H1 (cell line): Measurements from ENCODE around the gene IFT80. TPM values are rescaled to one million over a fixed set of nuclear protein-coding genes. Genes with fewer than 3 reads are reported as not detected.

Experiments
- CTCF ChIA-PET: fragments of 300-600 bp; sonication (Branson Sonifier 250); formaldehyde crosslinking; loops from one replicate; lab custom pipeline; 2021; ENCODE audit not compliant: partially characterized antibody; lab: Charles Lee
- POLR2A ChIA-PET: fragments of 300-600 bp; sonication (Branson Sonifier 250); formaldehyde crosslinking; loops from one replicate; lab custom pipeline; 2021; ENCODE audit warnings: inconsistent platforms; ENCODE audit not compliant: partially characterized antibody; lab: Charles Lee
- DNase-seq, 2 experiments: peaks; one replicate each; pipeline versions ENCODE4 v3.0.0 to v3.0.0-alpha.2; 2010 to 2022; ENCODE audit warnings: low spot score in 2 of 2, low read depth in 1 of 2, mixed read lengths in 1 of 2
- FAIRE-seq: peaks from 2 replicates; lab custom pipeline; 2011; peaks lifted over from hg19 to GRCh38; lab: Jason Lieb, UNC
- H2AFZ ChIP-seq: 2 replicates; pipeline ENCODE4 v1.8.1; 2012; ENCODE audit warnings: low read length, inconsistent platforms
- H2AK5ac ChIP-seq: 2 replicates; pipeline ENCODE4 v1.6.1; 2013; ENCODE audit warnings: low read depth, low read length
- H2BK120ac ChIP-seq: replicated peaks from 2 replicates; pipeline ENCODE3; 2013; ENCODE audit warnings: low read depth, low read length, inconsistent platforms
- H2BK12ac ChIP-seq: 2 replicates; pipeline ENCODE4 v1.6.1; 2013; ENCODE audit warnings: low read depth, low read length
- H2BK15ac ChIP-seq: 2 replicates; pipeline ENCODE4 v1.6.1; 2013; ENCODE audit warnings: low read length
- H2BK20ac ChIP-seq: 2 replicates; pipeline ENCODE4 v1.6.1; 2013; ENCODE audit warnings: low read length
- H2BK5ac ChIP-seq: 2 replicates; pipeline ENCODE4 v1.6.1; 2013; ENCODE audit warnings: low read depth, low read length
- H3K14ac ChIP-seq: 2 replicates; pipeline ENCODE4 v1.6.1; 2013; ENCODE audit warnings: inconsistent platforms; ENCODE audit not compliant: insufficient read length
- H3K18ac ChIP-seq: 2 replicates; pipeline ENCODE4 v1.6.1; 2013; ENCODE audit warnings: low read length; ENCODE audit errors: extremely low read depth
- H3K23ac ChIP-seq: 2 replicates; pipeline ENCODE4 v1.6.1; 2013; ENCODE audit warnings: inconsistent platforms; ENCODE audit not compliant: insufficient read length
- H3K23me2 ChIP-seq: 2 replicates; pipeline ENCODE4 v1.6.1; 2013; ENCODE audit warnings: low read depth, low read length
- H3K27ac ChIP-seq: 2 replicates; pipeline ENCODE4 v1.6.1; 2011; ENCODE audit warnings: low read depth, low read length, inconsistent platforms
- H3K27me3 ChIP-seq, 4 experiments: replicated peaks in 1 of 4; 1 replicate in 1 of 4; 2 replicates in 3 of 4; pipeline versions ENCODE4 v1.6.1 to v1.8.1; 2011 to 2013; ENCODE audit warnings: low read length in 3 of 4, mild to moderate bottlenecking in 3 of 4, inconsistent platforms in 2 of 4, mixed read lengths in 2 of 4, moderate library complexity in 1 of 4; ENCODE audit not compliant: control insufficient read depth in 3 of 4, insufficient read depth in 3 of 4; ENCODE audit errors: extremely low read depth in 1 of 4
- H3K36me3 ChIP-seq, 4 experiments: 2 replicates each; pipeline versions ENCODE4 v1.6.1 to v1.8.1; 2011 to 2013; ENCODE audit warnings: mild to moderate bottlenecking in 4 of 4, low read length in 3 of 4, moderate library complexity in 2 of 4, control low read depth in 1 of 4, inconsistent platforms in 1 of 4; ENCODE audit not compliant: insufficient read depth in 4 of 4, control insufficient read depth in 2 of 4
- H3K4ac ChIP-seq: replicated peaks from 2 replicates; pipeline ENCODE3; 2013; ENCODE audit warnings: low read length, low read depth, mixed read lengths, inconsistent platforms; ENCODE audit not compliant: insufficient read length
- H3K4me1 ChIP-seq, 4 experiments: replicated peaks in 1 of 4; 1 replicate in 1 of 4; 2 replicates in 3 of 4; pipeline versions ENCODE4 v1.6.1 to v1.8.1; 2011 to 2013; ENCODE audit warnings: low read length in 3 of 4, inconsistent platforms in 2 of 4, mixed read lengths in 1 of 4; ENCODE audit not compliant: insufficient read depth in 4 of 4, control insufficient read depth in 3 of 4
- H3K4me2 ChIP-seq, 2 experiments: 2 replicates each; pipeline versions ENCODE4 v1.6.1 to v1.8.1; 2011 to 2013; ENCODE audit warnings: low read depth in 2 of 2, low read length in 2 of 2, control low read depth in 1 of 2, inconsistent platforms in 1 of 2, mild to moderate bottlenecking in 1 of 2; ENCODE audit not compliant: insufficient read depth in 1 of 2
- H3K4me3 ChIP-seq, 4 experiments: fragments of 200-600, 300-600 bp in 1 of 4; sonication (generic), shearing (Covaris generic), sonication (Bioruptor Twin) in 1 of 4; 2 replicates each; pipeline versions ENCODE4 v1.5.1 to v1.8.1; 2011 to 2016; ENCODE audit warnings: low read length in 4 of 4, low read depth in 3 of 4, control low read depth in 2 of 4, inconsistent platforms in 2 of 4, mild to moderate bottlenecking in 2 of 4, mixed read lengths in 1 of 4, moderate library complexity in 1 of 4; ENCODE audit not compliant: insufficient read depth in 2 of 4; ENCODE audit errors: extremely low read depth in 1 of 4
- H3K56ac ChIP-seq: replicated peaks from 2 replicates; pipeline ENCODE3; 2013; ENCODE audit warnings: low read depth, mild to moderate bottlenecking, mixed read lengths, low read length, inconsistent platforms; ENCODE audit not compliant: insufficient read length
- H3K79me1 ChIP-seq: 2 replicates; pipeline ENCODE4 v1.6.1; 2013; ENCODE audit warnings: low read depth, low read length, control low read depth
- H3K79me2 ChIP-seq, 2 experiments: 2 replicates each; pipeline versions ENCODE4 v1.6.1 to v1.8.1; 2012 to 2013; ENCODE audit warnings: low read length in 2 of 2, mild to moderate bottlenecking in 2 of 2, inconsistent platforms in 1 of 2; ENCODE audit not compliant: insufficient read depth in 2 of 2, control insufficient read depth in 1 of 2
- H3K9ac ChIP-seq, 4 experiments: replicated peaks in 1 of 4; 1 replicate in 1 of 4; 2 replicates in 3 of 4; pipeline versions ENCODE4 v1.6.1 to v1.8.1; 2011 to 2013; ENCODE audit warnings: low read depth in 3 of 4, low read length in 3 of 4, control low read depth in 2 of 4, mild to moderate bottlenecking in 2 of 4, moderate library complexity in 2 of 4, inconsistent platforms in 1 of 4; ENCODE audit errors: extremely low read depth in 1 of 4
- H3K9me3 ChIP-seq, 2 experiments: 2 replicates each; pipeline versions ENCODE4 v1.6.1 to v1.8.1; 2012 to 2013; ENCODE audit warnings: mild to moderate bottlenecking in 2 of 2, moderate library complexity in 2 of 2, control low read depth in 1 of 2, inconsistent platforms in 1 of 2, low read depth in 1 of 2, low read length in 1 of 2, mixed read lengths in 1 of 2; ENCODE audit not compliant: insufficient read depth in 2 of 2
- H4K20me1 ChIP-seq, 2 experiments: replicated peaks in 1 of 2; 2 replicates each; pipeline versions ENCODE3 to v1.8.1; 2011 to 2013; ENCODE audit warnings: inconsistent platforms in 2 of 2, low read length in 2 of 2, mild to moderate bottlenecking in 1 of 2; ENCODE audit not compliant: insufficient read depth in 2 of 2, control insufficient read depth in 1 of 2
- H4K5ac ChIP-seq: 2 replicates; pipeline ENCODE4 v1.6.1; 2013; ENCODE audit warnings: low read length, low read depth, mixed read lengths, inconsistent platforms; ENCODE audit not compliant: insufficient read length
- H4K8ac ChIP-seq: 2 replicates; pipeline ENCODE4 v1.8.0; 2013; ENCODE audit warnings: mild to moderate bottlenecking, moderate library complexity, low read length, inconsistent platforms; ENCODE audit not compliant: insufficient read depth; ENCODE audit errors: extremely low read depth
- H4K91ac ChIP-seq: replicated peaks from 2 replicates; pipeline ENCODE3; 2013; ENCODE audit warnings: low read length, mixed read lengths, inconsistent platforms; ENCODE audit not compliant: insufficient read length
- ASH2L ChIP-seq: fragments of 200-600, 300-600 bp; sonication (generic); IDR thresholded peaks from one replicate; pipeline ENCODE4 v1.7.1; 2017; ENCODE audit warnings: low read length
- ATF2 ChIP-seq: IDR thresholded peaks from 2 replicates; pipeline ENCODE4 v1.6.1; 2012; ENCODE audit warnings: low read length, inconsistent platforms
- CBX5 ChIP-seq: fragments of 300-800, 300-1000 bp; sonication (generic); IDR thresholded peaks from 2 replicates; pipeline ENCODE4 v1.7.1; 2016; ENCODE audit warnings: antibody characterized with exemption, low read length, low read depth
- CHD2 ChIP-seq: IDR thresholded peaks from 2 replicates; pipeline ENCODE4 v1.6.1; 2012; ENCODE audit warnings: low read length, improper control_type of control experiment
- EP300 ChIP-seq, 2 experiments: IDR thresholded peaks; 1 replicate in 1 of 2; 2 replicates in 1 of 2; pipeline ENCODE4 v1.6.1; 2011 to 2012; ENCODE audit warnings: low read depth in 2 of 2, low read length in 2 of 2, mild to moderate bottlenecking in 2 of 2, borderline replicate concordance in 1 of 2, inconsistent platforms in 1 of 2, moderate library complexity in 1 of 2
- GABPA ChIP-seq: IDR thresholded peaks from 2 replicates; pipeline ENCODE4 v1.6.1; 2011; ENCODE audit warnings: mild to moderate bottlenecking, low read length, moderate library complexity, borderline replicate concordance; ENCODE audit not compliant: insufficient read depth
- JUN ChIP-seq: IDR thresholded peaks from 2 replicates; pipeline ENCODE4 v1.6.1; 2011; ENCODE audit warnings: low read depth, mild to moderate bottlenecking, improper control_type of control experiment, low read length
- KDM1A ChIP-seq: fragments of 200-600, 300-600 bp; sonication (generic); IDR thresholded peaks from 2 replicates; pipeline ENCODE4 v1.7.1; 2016; ENCODE audit warnings: mild to moderate bottlenecking, low read length, borderline replicate concordance
- KDM5A ChIP-seq: fragments of 200-600 bp; IDR thresholded peaks from 2 replicates; pipeline ENCODE4 v1.7.1; 2012; ENCODE audit warnings: mild to moderate bottlenecking, low read length, inconsistent platforms, mixed read lengths
- MAFK ChIP-seq: IDR thresholded peaks from 2 replicates; pipeline ENCODE4 v1.6.1; 2012; ENCODE audit warnings: low read depth, mild to moderate bottlenecking, improper control_type of control experiment, low read length
- POLR2A ChIP-seq, 2 experiments: IDR thresholded peaks; 1 replicate in 1 of 2; 2 replicates in 1 of 2; pipeline ENCODE4 v1.6.1; 2011; ENCODE audit warnings: low read depth in 2 of 2, low read length in 2 of 2, mild to moderate bottlenecking in 2 of 2; ENCODE audit errors: control extremely low read depth in 1 of 2
- SIN3A ChIP-seq, 2 experiments: IDR thresholded peaks in 1 of 2; conservative IDR thresholded peaks in 1 of 2; 2 replicates each; pipeline ENCODE4 v1.6.1; 2011 to 2012; ENCODE audit warnings: low read length in 2 of 2, improper control_type of control experiment in 1 of 2, low read depth in 1 of 2, mild to moderate bottlenecking in 1 of 2
- WGBS, 2 experiments: shearing (Covaris generic) in 1 of 2; methylation state at CpG; one replicate each; pipeline versions ENCODE4 v1.1.6 to v1.1.7; 2013 to 2015; ENCODE audit warnings: low lambda C conversion rate in 2 of 2, mixed read lengths in 2 of 2, inconsistent platforms in 1 of 2, low coverage in 1 of 2, missing lambda C conversion rate in 1 of 2; ENCODE audit not compliant: insufficient replicate concordance in 2 of 2, insufficient coverage in 1 of 2, insufficient read length in 1 of 2; ENCODE audit errors: extremely low coverage in 1 of 2, missing lambda C conversion rate in 1 of 2; 5-methylcytosine and 5-hydroxymethylcytosine counted together
- polyA plus RNA-seq, 7 experiments: library from polyadenylated mRNA; depleted of rRNA in 3 of 7; stranded (reverse) in 5 of 7; unstranded in 2 of 7; fragments of >200 nt in 5 of 7; fragments of 200-250 nt in 2 of 7; gene quantifications; 1 replicate in 5 of 7; 2 replicates in 1 of 7; 4 replicates in 1 of 7; pipeline versions ENCODE4 v1.2.1 to v1.2.3, GENCODE V29; 2011 to 2013; ENCODE audit warnings: missing spikeins in 2 of 7, mixed read lengths in 2 of 7
- total RNA-seq: library from RNA; stranded (reverse); fragmentation: NEBNext Ultra II Directional; extraction: Animal tissue kit (Norgen Biotek cat#: 25700); gene quantifications from 2 replicates; pipeline ENCODE4 v1.2.1, GENCODE V29; 2021

The IFT80 gene
- total and polyA plus RNA-seq, 2 of the 8 experiments (the other 6 are each of a cell fraction or from before 2014, with no cell fraction given) = 7.2 to 25.9 TPM

GRCh38 chr3:160417311-160417710, 18.3 kb upstream of the IFT80 start:
- 93% methylated on average over 3 of the region's 3 CpGs; no CpG with 5 or more reads in 1 of the 2 experiments for WGBS, 2 experiments
- Histone ChIP-seq H3K14ac (no peak overlapping the region), H2BK12ac (no peak overlapping the region)
- no peak for TF ChIP-seq EP300 (IDR thresholded peaks at IDR 0.05; ENCODE audit: borderline replicate concordance in 1 of 2, low read depth in 2 of 2, low read length in 2 of 2)
- TF ChIP-seq KDM1A = no peak
- no peak for TF ChIP-seq CBX5
- no peak for TF ChIP-seq GABPA
- no peak for TF ChIP-seq POLR2A (IDR thresholded peaks at IDR 0.05; ENCODE audit: control extremely low read depth in 1 of 2, low read depth in 2 of 2, low read length in 2 of 2)
- no peak for TF ChIP-seq CHD2
- no peak for TF ChIP-seq MAFK
- TF ChIP-seq ATF2 = no peak
- no peak for TF ChIP-seq ASH2L
- TF ChIP-seq KDM5A = no peak
- TF ChIP-seq SIN3A (conservative IDR thresholded peaks at IDR 0.05 in 1 of 2, IDR thresholded peaks at IDR 0.05 in 1 of 2; ENCODE audit: low read depth in 1 of 2, low read length in 2 of 2) = no peak
- no peak for TF ChIP-seq JUN

More at GRCh38 chr3:160417311-160417710, 18.3 kb upstream of the IFT80 start:
- Histone ChIP-seq H2BK15ac (no peak overlapping the region), H2BK120ac (no peak overlapping the region), H2AK5ac (no peak overlapping the region), H3K79me2 (0 out of 4 replicates have a peak, but pooled peaks cover 0 to 8% of the 10 kb centered on the region in 2 experiments), H3K4me3 (no peak overlapping the region), H3K56ac (no peak overlapping the region), H4K91ac (no peak overlapping the region), H3K4ac (no peak overlapping the region), H3K27me3 (no peaks in the 10 kb centered on the region), H4K20me1 (peaks cover 4 to 9% of the 10 kb centered on the region in 2 experiments), H3K23me2 (no peaks in the 10 kb centered on the region), H3K79me1 (no peaks in the 10 kb centered on the region), H3K18ac (no peak overlapping the region), H2BK20ac (no peak overlapping the region), H3K9me3 (no peaks in the 10 kb centered on the region), H3K36me3 (peaks cover 25 to 87% (median 69%) of the 10 kb centered on the region in 4 experiments), H3K4me2 (no peak overlapping the region), H2AFZ (no peak overlapping the region), H4K8ac (no peak overlapping the region), H4K5ac (no peak overlapping the region), H3K27ac (no peak overlapping the region), H2BK5ac (no peak overlapping the region), H3K23ac (no peak overlapping the region), H3K4me1 (no peaks in the 10 kb centered on the region), H3K9ac (no peak overlapping the region)
- ChIA-PET CTCF (interaction anchor here (0.9 to 3.1 kb wide), 2 partner anchors 9 to 33 kb away, joined by 3 to 9 read pairs; no protein-coding TSS in a partner anchor), POLR2A (interaction anchor here (1.3 to 1.8 kb wide), 3 partner anchors 9 to 32 kb away, joined by 4 read pairs; partner anchors contain the start of gene TRIM59)
- FAIRE-seq (no peak), DNase-seq (no peak)
